Activated CD4-positive, alpha-beta T cell treated with anti-CD3 and anti-CD28 coated beads, Interleukin-10, Interleukin-2, amounts not matched to agents 100 ng/mL and 50 ng/mL, durations not matched to agents 16 hours and 8 hours (primary cell): ENCODE measurements around the gene USP17L24.
A peak's percentile ranks its signal among the peaks of the same experiment; 100 is the strongest.
"Not testable (repeated sequence)": the region's sequence is repeated elsewhere in the genome, so short reads cannot be mapped to it uniquely, and the experiment has no call there.

Experiments
- DNase-seq: peaks from one replicate; pipeline ENCODE4 v3.0.0-alpha.2; 2020

The USP17L24 gene

GRCh38 chr4:9324865-9325264, at the start of gene USP17L24:
TSS of gene USP17L24 (plus strand) at chr4:9325165. CDS start at chr4:9325165, 0 bp downstream.
- not testable (repeated sequence) for DNase-seq

GRCh38 chr4:9324191-9324590, 774 bp upstream of the USP17L24 start:
- peak; percentile 9 for DNase-seq

GRCh38 chr4:9329611-9330010, 4.6 kb downstream of the USP17L24 start, which contains the start of gene USP17L25:
TSS of gene USP17L25 (plus strand) at chr4:9329911. CDS start at chr4:9329911, 0 bp downstream.
- DNase-seq, result not testable (repeated sequence)

GRCh38 chr4:9334358-9334757, 9.4 kb downstream of the USP17L24 start, which contains the start of gene USP17L26:
TSS of gene USP17L26 (plus strand) at chr4:9334658. CDS start at chr4:9334658, 0 bp downstream.
- not testable (repeated sequence) for DNase-seq

- DNase-seq, result not testable (repeated sequence)
Measured at GRCh38 chr4:9339103-9339502, 14.1 kb downstream of the USP17L24 start, which contains the start of gene USP17L5. TSS of gene USP17L5 (plus strand) at chr4:9339403. CDS start at chr4:9339403, 0 bp downstream.

GRCh38 chr4:9343848-9344247, 18.9 kb downstream of the USP17L24 start, which contains the start of gene USP17L27:
TSS of gene USP17L27 (plus strand) at chr4:9344148. CDS start at chr4:9344148, 0 bp downstream.
- not testable (repeated sequence) for DNase-seq

GRCh38 chr4:9348593-9348992, 23.6 kb downstream of the USP17L24 start, which contains the start of gene USP17L28:
TSS of gene USP17L28 (plus strand) at chr4:9348893. CDS start at chr4:9348893, 0 bp downstream.
- not testable (repeated sequence) for DNase-seq

- DNase-seq, result not testable (repeated sequence)
Measured at GRCh38 chr4:9350866-9351265, 25.9 kb downstream of the USP17L24 start.

GRCh38 chr4:9353338-9353737, 28.4 kb downstream of the USP17L24 start, which contains the start of gene USP17L29:
TSS of gene USP17L29 (plus strand) at chr4:9353638. CDS start at chr4:9353638, 0 bp downstream.
- not testable (repeated sequence) for DNase-seq

GRCh38 chr4:9362829-9363228, 37.9 kb downstream of the USP17L24 start, which contains the start of gene USP17L30:
TSS of gene USP17L30 (plus strand) at chr4:9363129. CDS start at chr4:9363129, 0 bp downstream.
- DNase-seq, result not testable (repeated sequence)
